GM21423 (cell line): ENCODE results near the gene LGALS9.
"Not testable (repeated sequence)": the region's sequence is repeated elsewhere in the genome, so short reads cannot be mapped to it uniquely, and the experiment has no call there.

Experiments used
- ATAC-seq: cut with Tn5 transposase; IDR thresholded peaks from one replicate; pipeline ENCODE4 v1.9.1; 2021; ENCODE audit warnings: mild to moderate bottlenecking, moderate library complexity; ENCODE audit not compliant: unreplicated experiment

The LGALS9 gene

DNA sequence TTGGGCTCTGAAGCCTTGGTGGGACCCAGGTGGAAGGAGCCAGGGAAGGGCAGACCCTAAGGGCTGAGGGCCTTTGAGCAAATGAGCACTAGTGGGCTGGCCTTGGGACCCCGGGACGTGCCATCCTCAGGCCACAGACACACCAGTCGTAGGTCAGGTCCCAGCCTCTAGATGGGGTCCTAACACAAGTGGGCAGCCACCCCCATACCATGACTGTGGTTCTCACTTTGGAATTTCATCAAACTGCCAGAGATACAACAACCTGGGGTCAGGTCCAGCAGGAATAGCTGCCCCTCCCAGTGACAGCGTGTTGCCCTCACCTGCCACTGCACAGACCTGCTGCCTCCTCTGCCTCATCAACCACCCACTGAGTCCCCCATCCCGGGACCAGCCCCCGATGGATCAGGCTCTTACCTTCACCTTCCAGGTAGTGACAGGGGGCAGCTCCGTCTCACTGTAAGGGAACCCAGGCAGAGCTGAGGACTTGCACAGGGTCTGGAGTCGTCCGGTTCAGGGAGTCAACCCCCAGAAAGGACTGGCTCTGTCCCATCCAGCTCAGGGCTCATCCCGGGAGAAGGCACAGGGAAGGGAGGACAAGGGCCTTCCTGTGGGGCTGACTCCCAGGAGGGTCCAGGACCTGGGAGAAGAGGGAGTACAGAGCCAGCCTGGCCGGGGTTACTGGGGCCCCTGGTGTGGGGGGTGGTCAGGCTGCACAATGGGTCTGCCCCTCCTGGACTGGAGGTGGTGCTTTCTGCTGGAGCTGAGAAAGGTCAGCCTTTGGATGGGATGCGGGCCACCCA is 40.0 kb downstream of the LGALS9 start:
- no peak for ATAC-seq

DNA sequence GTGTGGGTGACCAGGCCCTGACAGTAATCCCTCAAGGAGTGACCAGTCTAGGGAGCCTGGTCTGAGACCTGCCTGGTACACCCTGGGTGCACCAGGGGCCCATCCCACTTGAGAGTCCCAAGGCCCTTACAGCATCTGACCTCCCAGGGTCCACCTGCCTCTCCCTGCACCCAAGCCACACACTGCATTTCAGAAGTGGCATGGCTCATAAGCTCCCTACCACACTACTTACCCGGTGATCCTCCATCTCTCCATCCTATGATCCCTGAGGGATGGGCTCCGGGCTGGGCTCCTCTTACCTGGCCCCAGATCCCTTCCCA is 40.6 kb downstream of the LGALS9 start:
- no peak for ATAC-seq

DNA sequence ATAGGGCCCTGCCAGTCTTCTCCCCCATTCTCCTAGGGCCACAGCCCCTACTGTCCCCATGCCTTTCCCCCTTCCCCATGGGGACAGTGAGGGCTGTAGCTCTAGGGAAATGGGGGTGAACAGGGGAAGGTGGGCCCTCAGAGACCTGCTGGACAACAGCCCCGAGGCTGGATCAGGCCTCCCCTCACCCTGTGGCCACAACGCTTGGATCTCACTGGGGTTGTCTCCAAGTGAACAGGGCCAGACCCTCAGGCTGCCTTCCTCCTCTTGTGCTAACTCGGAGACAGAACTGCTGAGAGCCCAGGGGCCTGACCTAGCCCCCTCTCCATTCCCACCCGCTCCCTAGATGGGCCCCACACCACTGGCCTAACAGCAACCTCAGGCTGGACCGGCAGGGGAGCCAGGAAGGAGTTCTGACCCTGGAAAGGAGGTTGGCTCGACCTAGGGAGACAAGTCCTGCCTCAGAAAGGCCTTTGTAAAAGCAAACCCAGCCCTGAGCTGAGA is 41.0 kb downstream of the LGALS9 start:
- not testable (repeated sequence) for ATAC-seq

DNA sequence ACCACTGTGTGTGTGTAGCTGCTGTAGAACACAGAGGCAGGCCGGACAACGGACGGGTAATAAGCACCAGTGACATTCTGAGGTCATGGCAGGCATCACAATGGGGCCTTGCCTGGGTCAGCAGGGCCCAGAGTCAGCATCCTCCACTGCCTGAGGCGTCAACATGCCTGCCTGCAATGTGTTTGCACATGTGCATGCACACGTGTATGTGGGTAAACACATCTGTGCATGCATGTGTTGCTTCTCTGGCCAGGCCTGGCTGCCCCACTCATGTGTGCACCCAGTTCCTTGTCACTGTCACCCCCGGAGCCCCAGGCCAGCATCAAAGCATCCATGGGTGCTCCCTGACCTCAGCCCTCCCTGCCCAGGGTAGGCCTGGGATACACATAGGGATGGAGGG is 43.3 kb downstream of the LGALS9 start:
- no peak for ATAC-seq

DNA sequence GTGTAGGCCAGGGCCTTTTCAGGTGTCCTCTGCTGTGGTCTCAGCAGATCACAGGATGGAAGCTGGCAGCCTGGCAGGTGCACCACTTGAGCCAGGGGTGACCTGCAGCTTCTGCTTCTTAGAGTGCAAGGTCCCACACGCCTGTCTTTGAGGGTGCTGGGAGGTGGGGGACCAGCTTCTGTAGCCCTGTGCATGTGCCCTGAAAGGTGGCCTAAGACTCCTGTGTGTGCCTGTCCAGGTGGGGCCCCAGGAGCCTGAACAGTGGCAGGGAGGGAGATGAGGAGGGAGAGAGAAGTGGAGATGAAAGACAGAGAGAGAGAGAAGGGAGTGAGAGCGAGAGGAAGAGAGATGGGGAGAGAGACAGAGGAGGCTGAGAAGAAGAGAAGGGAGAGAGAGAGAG is 46.2 kb downstream of the LGALS9 start:
- no peak for ATAC-seq

DNA sequence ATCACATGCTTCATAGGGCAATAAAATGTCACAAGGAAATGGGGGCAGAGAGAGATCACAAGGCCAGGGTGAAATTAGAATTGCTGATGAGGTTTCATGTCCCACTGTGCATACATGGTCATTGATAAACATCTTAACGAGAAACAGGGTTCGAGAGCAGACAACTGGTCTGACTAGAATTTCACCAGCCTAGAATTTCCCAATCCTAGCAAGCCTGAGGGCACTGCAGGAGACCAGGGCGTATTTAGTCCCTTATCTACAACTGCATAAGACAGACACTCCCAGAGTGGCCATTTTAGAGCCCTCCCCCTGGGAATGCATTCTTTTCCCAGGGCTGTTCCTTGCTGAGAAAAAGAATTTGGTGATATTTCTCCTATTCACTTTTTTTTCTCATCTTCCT is 55.3 kb downstream of the LGALS9 start:
- not testable (repeated sequence) for ATAC-seq

DNA sequence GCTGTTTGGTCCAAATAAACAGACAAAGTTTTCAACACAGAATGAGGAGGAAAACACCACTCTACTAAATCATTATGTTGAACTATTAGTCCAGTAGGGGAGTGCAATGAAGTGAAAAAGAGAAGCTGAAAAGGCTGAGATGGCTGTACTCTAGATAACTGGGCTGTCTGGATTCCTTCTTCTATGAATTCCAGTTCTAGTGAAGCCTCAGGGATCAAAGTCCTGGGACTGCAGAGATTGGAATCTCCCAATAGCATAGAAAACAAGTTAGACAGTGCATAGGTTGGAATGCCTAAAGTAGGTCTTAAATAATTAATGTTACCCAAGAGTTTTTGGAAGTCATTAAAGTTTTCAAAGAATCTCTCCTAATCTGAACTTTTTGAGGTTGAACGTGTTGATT is 59.9 kb downstream of the LGALS9 start:
- ATAC-seq = no peak

DNA sequence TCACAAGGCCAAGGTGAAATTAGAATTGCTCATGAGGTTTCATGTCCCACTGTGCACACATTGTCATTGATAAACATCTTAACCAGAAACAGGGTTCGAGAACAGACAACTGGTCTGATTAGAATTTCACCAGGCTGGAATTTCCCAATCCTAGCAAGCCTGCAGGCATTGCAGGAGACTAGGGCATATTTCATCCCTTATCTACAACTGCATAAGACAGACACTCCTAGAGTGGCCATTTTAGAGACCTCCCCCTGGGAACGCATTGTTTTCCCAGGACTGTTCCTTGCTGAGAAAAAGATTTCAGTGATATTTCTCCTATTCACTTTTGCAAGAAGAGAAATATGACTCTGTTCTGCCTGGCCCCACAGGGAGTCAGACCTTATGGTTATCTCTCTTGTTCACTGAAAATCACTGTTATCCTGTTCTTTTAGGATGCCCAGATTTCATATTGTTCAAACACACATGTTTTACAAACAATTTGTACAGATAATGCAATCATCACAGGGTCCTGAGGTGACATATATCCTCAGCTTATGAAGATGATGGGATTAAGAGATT is 64.3 kb downstream of the LGALS9 start:
- not testable (repeated sequence) for ATAC-seq
